ENCODE data around the gene SHISA3.

SHISA3 gene

DNA sequence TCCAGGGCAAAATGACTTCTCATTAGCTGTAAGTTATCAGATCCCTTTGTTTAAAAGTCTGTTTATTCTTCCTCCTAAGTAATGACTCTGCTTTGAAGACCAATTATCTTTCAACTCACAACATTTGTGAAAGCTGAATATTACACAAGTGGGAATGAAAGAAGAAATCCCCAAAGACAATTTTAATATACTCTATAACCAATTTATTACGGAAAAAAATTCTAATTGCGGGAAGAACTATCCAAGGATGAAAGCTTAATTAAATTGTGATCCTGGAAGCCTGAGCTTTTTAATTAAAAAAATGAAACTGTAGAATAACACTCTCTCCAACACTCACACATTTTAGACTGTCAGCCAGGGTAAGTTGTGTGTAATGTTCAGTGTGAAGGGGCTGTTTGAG is 15.6 kb upstream of the SHISA3 start:
- Histone ChIP-seq H3K27ac (no peak overlapping the region), H3K36me3 (replicated peaks) (no peaks in the 10 kb centered on the region), H3K27me3 (replicated peaks) (no peaks in the 10 kb centered on the region), H3K4me3 (ENCODE audit: low read depth, low read length) (no peak overlapping the region)
- TF ChIP-seq, protein P1, sequence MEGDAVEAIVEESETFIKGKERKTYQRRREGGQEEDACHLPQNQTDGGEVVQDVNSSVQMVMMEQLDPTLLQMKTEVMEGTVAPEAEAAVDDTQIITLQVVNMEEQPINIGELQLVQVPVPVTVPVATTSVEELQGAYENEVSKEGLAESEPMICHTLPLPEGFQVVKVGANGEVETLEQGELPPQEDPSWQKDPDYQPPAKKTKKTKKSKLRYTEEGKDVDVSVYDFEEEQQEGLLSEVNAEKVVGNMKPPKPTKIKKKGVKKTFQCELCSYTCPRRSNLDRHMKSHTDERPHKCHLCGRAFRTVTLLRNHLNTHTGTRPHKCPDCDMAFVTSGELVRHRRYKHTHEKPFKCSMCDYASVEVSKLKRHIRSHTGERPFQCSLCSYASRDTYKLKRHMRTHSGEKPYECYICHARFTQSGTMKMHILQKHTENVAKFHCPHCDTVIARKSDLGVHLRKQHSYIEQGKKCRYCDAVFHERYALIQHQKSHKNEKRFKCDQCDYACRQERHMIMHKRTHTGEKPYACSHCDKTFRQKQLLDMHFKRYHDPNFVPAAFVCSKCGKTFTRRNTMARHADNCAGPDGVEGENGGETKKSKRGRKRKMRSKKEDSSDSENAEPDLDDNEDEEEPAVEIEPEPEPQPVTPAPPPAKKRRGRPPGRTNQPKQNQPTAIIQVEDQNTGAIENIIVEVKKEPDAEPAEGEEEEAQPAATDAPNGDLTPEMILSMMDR (IDR thresholded peaks at IDR 0.05; ENCODE audit: low read depth, low read length, missing control alignments) = no peak
- no peak for DNase-seq
- in situ Hi-C loops (cut with HindIII; ENCODE audit: low pct_ligation_motif_present, low sequenced_read_pairs) = no loop called here

DNA sequence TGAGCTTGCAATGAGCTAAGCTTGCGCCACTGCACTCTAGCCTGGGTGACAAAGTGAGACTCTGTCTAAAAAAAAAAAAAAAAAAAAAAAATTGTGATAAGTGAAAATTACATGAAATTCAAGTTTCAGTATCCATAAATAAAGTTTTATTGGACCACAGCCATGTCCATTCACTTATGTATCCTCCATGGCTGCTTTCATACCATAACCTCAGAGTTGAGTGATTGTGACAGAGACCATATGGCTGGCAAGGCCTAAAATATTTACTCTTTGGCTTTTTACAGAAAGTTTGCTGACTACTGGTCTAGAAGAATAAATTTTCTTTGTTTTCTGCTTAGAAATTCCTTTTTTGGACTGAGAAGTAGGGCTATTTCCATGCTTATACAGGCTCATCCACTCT is 11.8 kb upstream of the SHISA3 start:
- no peaks in the 10 kb centered on the region for H3K27me3 ChIP-seq (replicated peaks)
- TF ChIP-seq, protein P1 (IDR thresholded peaks at IDR 0.05; ENCODE audit: low read depth, low read length, missing control alignments) = no peak
- in situ Hi-C loops (cut with HindIII; ENCODE audit: low pct_ligation_motif_present, low sequenced_read_pairs) = no loop called here
- H3K4me3 ChIP-seq (ENCODE audit: low read depth, low read length) = no peak overlapping the region
- DNase-seq = no peak
- H3K27ac ChIP-seq = no peak overlapping the region
- H3K36me3 ChIP-seq (replicated peaks) = no peaks in the 10 kb centered on the region

DNA sequence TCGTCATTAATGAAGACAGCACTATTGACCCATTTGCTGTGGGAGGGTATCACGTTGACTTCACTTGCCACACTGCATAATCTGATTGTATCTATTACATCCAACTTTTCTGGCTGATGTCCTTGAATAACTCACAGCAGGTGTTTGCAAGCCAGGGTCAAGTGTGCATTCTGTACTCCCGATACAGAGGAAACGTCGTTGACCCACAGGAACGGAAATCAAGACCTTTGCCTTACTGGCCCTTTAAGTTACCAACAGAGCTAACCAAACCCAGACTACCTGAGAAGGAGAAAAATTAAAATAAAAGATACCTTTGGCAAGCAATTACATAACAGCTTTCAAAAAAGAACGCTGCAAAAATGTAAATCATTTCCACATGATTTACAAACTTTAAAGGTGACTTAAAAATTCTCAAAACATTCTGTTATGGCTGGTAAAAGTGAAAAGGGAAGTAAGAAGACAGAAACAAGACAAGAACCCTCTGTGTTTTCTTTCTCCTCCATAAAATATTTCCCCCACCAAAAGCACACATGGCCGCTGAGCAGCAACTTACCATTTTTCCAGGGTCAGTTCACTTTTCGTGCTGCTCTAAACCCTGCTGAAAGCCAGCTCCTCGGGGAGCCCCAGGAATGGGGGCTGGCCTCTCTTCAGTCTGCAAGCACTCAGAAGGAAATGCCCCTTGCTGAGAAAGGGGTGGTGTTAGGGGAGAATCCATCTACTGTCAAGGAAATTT is 6.5 kb upstream of the SHISA3 start:
- TF ChIP-seq, protein P1 (IDR thresholded peaks at IDR 0.05; ENCODE audit: low read depth, low read length, missing control alignments) = no peak
- Histone ChIP-seq H3K36me3 (replicated peaks) (no peaks in the 10 kb centered on the region), H3K27me3 (replicated peaks) (no peaks in the 10 kb centered on the region), H3K4me3 (ENCODE audit: low read depth, low read length) (no peak overlapping the region), H3K27ac (no peak overlapping the region)
- in situ Hi-C loops (cut with HindIII; ENCODE audit: low pct_ligation_motif_present, low sequenced_read_pairs) = no loop called here
- no peak for DNase-seq

DNA sequence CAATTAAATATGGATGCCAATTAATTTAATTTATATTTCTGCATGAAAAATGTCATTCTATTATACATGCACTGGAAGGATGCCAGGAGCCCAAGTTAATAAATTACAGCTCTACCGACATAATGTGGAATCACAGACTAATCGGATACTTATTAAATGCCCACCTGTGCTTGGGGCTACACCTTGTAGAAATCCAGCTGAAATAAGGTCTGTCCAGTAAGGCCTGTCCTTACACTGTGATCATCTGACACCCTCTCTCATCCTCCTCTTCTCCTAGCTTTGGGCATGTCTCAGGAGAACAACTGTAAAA is 6.0 kb upstream of the SHISA3 start:
- H3K27ac ChIP-seq = no peak overlapping the region
- DNase-seq = no peak
- no peak overlapping the region for H3K4me3 ChIP-seq (ENCODE audit: low read depth, low read length)
- TF ChIP-seq, protein P1 (IDR thresholded peaks at IDR 0.05; ENCODE audit: low read depth, low read length, missing control alignments) = no peak
- H3K27me3 ChIP-seq (replicated peaks) = no peaks in the 10 kb centered on the region
- in situ Hi-C loops (cut with HindIII; ENCODE audit: low pct_ligation_motif_present, low sequenced_read_pairs) = no loop called here
- no peaks in the 10 kb centered on the region for H3K36me3 ChIP-seq (replicated peaks)

DNA sequence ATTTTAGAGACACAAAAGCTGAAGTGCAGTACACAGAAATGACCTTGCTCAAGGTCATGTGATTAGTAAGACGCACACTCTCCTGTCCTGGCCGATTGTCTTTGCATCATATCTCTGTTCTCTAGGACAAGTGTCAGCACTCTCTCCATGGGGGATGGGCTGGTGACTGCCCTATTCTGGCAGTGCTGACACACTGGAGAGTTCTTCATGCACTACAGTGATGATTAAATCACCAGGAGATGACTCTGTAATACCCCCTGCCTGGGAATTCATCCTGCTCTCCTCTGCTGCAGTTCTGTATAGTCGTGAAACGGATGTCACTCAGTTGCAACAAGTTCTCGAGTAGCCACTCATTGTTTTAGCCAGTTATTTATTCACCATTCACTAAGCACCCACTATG is 5.3 kb upstream of the SHISA3 start:
- Histone ChIP-seq H3K4me3 (ENCODE audit: low read depth, low read length) (no peak overlapping the region), H3K27me3 (replicated peaks) (no peaks in the 10 kb centered on the region), H3K27ac (no peak overlapping the region), H3K36me3 (replicated peaks) (no peaks in the 10 kb centered on the region)
- peak; percentile 37 for DNase-seq
- TF ChIP-seq, protein P1 (IDR thresholded peaks at IDR 0.05; ENCODE audit: low read depth, low read length, missing control alignments) = no peak
- in situ Hi-C loops (cut with HindIII; ENCODE audit: low pct_ligation_motif_present, low sequenced_read_pairs) = no loop called here

DNA sequence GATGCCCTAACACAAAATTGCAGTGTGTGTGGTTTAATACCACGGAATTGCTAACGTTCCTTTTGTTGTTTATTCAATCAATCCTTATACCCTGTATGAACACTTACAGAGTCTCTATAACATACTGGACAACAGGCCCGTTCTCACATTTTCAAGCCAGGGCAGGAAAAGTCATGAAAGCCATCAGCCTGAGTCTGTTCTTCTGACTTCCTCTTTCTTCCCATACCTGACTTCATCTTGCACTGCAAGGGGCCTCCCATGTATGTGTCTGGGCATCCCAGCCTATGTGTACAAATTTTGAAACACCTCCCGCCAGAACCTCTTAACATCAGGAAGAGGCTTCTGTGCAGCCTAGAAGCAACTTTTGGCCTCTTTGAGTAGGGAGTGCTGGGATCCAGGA is 4.9 kb upstream of the SHISA3 start:
- Histone ChIP-seq H3K4me3 (ENCODE audit: low read depth, low read length) (no peak overlapping the region), H3K27ac (no peak overlapping the region), H3K36me3 (replicated peaks) (no peaks in the 10 kb centered on the region), H3K27me3 (replicated peaks) (no peaks in the 10 kb centered on the region)
- no peak for DNase-seq
- TF ChIP-seq, protein P1 (IDR thresholded peaks at IDR 0.05; ENCODE audit: low read depth, low read length, missing control alignments) = no peak
- in situ Hi-C loops (cut with HindIII; ENCODE audit: low pct_ligation_motif_present, low sequenced_read_pairs) = no loop called here

Measured in brain microvascular endothelial cell (primary cell).